GM13977 (cell line): Measurements from ENCODE around the gene RPL4.

Experiments
- DNase-seq: peaks from one replicate; pipeline ENCODE4 v3.0.0; 2012; ENCODE audit warnings: low spot score
- in situ Hi-C: fragments of 300-500 bp; cut with MboI; formaldehyde crosslinking; loops from one replicate; pipeline ENCODE4 v1.12.0; 2022; ENCODE audit warnings: low sequenced_read_pairs, low pct_unique_long_range_greater_than_20kb, mixed read lengths, inconsistent platforms; ENCODE audit not compliant: unreplicated experiment
- TF ChIP-seq, protein P1 (sequence below): IDR thresholded peaks from 2 replicates; pipeline ENCODE4 v1.5.1; 2012; ENCODE audit warnings: mild to moderate bottlenecking, control low read depth; ENCODE audit not compliant: insufficient read depth; ENCODE audit errors: extremely low read depth, missing control alignments

RPL4 gene

DNA sequence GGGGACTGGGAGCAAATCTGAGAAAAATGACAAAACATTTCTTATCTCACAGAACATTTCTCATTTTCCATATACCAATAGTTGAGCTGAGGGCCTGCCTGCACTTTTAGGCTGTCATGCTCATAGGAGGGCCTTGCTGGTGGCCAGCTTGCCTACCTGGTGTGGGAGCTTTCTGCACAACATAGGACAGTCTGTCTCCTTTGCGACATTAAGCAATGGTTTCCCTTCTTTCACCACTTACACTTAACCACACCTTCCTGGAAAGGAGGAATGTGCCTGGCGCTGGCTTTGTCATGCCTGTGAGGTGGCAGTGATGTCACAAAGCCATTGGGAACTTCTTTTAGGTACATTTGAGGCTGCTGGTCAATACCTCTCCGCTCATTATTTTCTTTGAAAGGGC lies 12.8 kb downstream of the RPL4 start:
- DNase-seq = no peak
- TF ChIP-seq, protein P1, sequence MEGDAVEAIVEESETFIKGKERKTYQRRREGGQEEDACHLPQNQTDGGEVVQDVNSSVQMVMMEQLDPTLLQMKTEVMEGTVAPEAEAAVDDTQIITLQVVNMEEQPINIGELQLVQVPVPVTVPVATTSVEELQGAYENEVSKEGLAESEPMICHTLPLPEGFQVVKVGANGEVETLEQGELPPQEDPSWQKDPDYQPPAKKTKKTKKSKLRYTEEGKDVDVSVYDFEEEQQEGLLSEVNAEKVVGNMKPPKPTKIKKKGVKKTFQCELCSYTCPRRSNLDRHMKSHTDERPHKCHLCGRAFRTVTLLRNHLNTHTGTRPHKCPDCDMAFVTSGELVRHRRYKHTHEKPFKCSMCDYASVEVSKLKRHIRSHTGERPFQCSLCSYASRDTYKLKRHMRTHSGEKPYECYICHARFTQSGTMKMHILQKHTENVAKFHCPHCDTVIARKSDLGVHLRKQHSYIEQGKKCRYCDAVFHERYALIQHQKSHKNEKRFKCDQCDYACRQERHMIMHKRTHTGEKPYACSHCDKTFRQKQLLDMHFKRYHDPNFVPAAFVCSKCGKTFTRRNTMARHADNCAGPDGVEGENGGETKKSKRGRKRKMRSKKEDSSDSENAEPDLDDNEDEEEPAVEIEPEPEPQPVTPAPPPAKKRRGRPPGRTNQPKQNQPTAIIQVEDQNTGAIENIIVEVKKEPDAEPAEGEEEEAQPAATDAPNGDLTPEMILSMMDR = no peak
- in situ Hi-C loops = loop anchor here (10.0 kb wide), 1 partner anchor 107 kb away; the partner anchor contains the start of gene MAP2K1

DNA sequence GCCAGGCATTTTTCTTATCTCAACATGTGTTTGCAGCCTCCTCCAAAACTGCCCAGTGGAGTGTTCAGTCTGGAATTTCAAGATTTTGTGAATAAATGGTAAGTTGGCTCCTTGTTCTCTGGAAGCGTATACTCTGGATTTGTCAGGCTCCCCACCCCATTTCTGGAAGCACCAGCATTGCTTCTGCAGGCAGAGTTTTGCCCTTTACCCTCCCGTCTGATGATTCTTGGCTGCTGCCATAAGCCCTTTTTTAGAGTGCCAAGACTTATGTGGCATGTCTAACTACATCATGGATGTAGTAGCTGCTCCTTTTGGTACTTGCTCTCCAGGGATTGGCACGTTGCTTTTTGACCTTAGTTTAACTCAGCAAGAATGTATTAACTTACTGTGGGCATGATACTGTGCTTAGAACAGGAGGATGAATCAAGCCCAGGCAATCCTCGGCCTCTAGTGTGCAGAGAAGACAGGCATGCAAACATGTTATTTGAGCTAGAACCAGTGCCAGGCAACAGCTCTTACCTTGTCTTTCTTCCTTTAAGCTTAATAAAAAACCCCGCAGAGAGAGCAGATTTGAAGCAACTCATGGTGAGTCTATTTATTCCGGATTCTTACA lies 15.4 kb downstream of the RPL4 start:
- no peak for DNase-seq
- TF ChIP-seq, protein P1 = no peak
- in situ Hi-C loops = no loop called here

DNA sequence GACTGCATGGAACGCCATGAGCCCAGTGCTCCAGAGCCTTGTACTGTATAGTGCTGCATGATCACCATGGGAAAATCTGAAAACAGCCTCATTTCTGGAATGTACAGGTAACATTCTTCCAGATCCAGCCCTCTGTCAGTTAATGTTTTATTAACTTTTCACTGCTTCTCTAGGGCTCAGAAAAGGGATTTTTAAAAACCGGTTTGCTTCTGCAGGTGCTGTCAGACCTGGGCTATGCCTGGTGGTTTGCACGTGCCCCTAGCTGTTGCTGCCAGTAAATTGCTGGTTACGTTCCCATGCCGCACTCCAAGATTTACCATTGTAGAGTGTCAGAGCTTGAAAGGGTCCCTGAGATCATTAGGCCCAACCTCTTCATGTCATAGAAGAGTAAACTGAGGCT lies 16.1 kb downstream of the RPL4 start:
- in situ Hi-C loops = no loop called here
- TF ChIP-seq, protein P1 = no peak
- no peak for DNase-seq

DNA sequence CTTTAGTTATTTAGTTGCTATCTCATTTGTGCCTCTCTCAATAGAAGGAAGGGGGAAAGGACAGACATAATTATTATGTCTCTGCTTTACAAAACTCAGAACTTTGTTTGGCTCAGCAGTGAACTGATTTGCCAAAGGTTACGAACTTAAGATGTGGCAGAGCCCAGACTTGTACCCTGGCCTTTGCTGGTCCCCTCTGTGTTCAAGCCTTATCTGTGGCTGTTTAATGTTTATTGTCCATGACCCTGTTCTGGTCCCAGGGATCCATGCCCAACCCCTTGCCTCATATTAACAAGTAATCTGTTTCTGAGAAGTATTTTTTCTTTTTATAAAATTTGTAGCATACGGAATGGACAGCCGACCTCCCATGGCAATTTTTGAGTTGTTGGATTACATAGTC lies 17.8 kb downstream of the RPL4 start:
- TF ChIP-seq, protein P1 = no peak
- in situ Hi-C loops = no loop called here
- DNase-seq = no peak

DNA sequence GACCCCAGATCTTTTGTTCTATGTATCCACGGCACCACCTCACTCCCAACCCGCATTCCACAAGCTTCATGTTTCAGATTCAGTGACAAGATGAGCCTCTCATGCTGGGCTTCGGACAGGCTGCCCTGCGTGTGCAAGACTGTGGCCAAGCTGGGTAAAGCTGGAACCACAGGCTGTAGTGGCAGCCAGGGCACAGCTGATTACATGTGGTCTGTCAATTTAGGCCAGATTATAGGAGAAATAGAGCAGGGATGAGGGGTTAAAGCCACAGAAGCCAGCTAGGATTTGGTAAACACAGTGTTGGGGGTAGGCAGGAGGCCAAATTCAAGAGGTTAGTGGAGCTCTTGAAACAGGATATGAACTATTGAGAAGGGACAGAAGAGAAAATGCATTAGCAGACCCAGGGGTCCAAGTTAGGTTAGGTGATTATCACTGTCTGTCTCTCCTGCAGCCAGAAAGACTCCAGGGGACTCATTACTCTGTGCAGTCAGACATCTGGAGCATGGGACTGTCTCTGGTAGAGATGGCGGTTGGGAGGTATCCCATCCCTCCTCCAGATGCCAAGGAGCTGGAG lies 20.0 kb downstream of the RPL4 start:
- in situ Hi-C loops = no loop called here
- no peak for DNase-seq
- TF ChIP-seq, protein P1 = no peak

DNA sequence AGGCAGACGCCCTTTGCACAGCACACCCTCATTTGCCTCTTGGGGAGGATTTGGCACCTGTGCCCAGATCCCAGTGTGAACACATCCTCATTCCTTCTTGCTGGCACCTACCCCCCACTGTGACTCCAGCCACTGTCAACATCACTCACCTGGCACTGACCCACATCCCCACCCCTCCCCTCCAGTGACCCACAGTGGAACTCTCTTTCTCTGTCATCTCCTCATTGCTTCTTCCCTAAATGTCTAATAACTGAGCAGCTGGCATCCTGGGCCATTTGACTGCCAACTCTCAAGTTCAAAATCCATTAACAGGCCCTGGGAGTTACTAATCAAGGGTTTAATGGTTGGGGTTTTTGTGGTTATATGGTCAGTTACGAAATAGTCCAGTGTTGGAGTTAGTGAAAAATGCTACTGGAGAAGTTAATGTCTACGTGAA lies 21.5 kb downstream of the RPL4 start:
- in situ Hi-C loops = no loop called here
- DNase-seq = no peak
- TF ChIP-seq, protein P1 = no peak
